ENCODE data around the gene ZNF592.

GRCh38 chr15:84798436-84798946 is 50.1 kb downstream of the ZNF592 start:
- no peak for TF ChIP-seq SNAI2 (CRISPR knock-in tag; IDR thresholded peaks at IDR 0.05)
- no peak for TF ChIP-seq PPARA (CRISPR knock-in tag; IDR thresholded peaks at IDR 0.05; ENCODE audit: borderline replicate concordance)
- TF ChIP-seq CREB5 (CRISPR knock-in tag; IDR thresholded peaks at IDR 0.05; ENCODE audit: low read depth): no peak
- TF ChIP-seq ARNTL (CRISPR knock-in tag; IDR thresholded peaks at IDR 0.05; ENCODE audit: borderline replicate concordance, low read depth): no peak
